SK-N-SH treated with all-trans-retinoic acid at 6 μM for 48 hours (cell line): ENCODE measurements around the gene EVX1.

Experiments
- BACH2 ChIP-seq: fragments of 250-450 bp; sonication (Bioruptor Pico); IDR thresholded peaks from 2 replicates; pipeline ENCODE4 v1.9.0; 2021; ENCODE audit warnings: mild to moderate bottlenecking, borderline replicate concordance
- CREB5 ChIP-seq: fragments of 250-450 bp; sonication (Bioruptor Pico); IDR thresholded peaks from 2 replicates; pipeline ENCODE4 v1.5.1; 2020; ENCODE audit warnings: low read depth, mild to moderate bottlenecking, moderate library complexity
- CSDC2 ChIP-seq: fragments of 250-450 bp; sonication (Bioruptor Pico); IDR thresholded peaks from 2 replicates; pipeline ENCODE4 v1.5.0; 2020; ENCODE audit warnings: mild to moderate bottlenecking, moderate library complexity
- ESRRG ChIP-seq: fragments of 250-450 bp; sonication (Bioruptor Pico); IDR thresholded peaks from 2 replicates; pipeline ENCODE4 v1.6.1; 2021; ENCODE audit warnings: mild to moderate bottlenecking
- GLIS3 ChIP-seq: fragments of 250-450 bp; sonication (Bioruptor Pico); IDR thresholded peaks from 2 replicates; pipeline ENCODE4 v1.5.0; 2020; ENCODE audit warnings: mild to moderate bottlenecking, moderate library complexity
- OSR1 ChIP-seq: fragments of 250-450 bp; sonication (Bioruptor Pico); IDR thresholded peaks from 2 replicates; pipeline ENCODE4 v1.8.0; 2022; ENCODE audit warnings: moderate library complexity, mild to moderate bottlenecking, inconsistent platforms
- PPARA ChIP-seq: fragments of 250-450 bp; sonication (Bioruptor Pico); IDR thresholded peaks from 2 replicates; pipeline ENCODE4 v1.5.0; 2020; ENCODE audit warnings: mild to moderate bottlenecking, borderline replicate concordance
- TOX ChIP-seq: fragments of 250-450 bp; sonication (Bioruptor Pico); IDR thresholded peaks from 2 replicates; pipeline ENCODE4 v1.8.0; 2021; ENCODE audit warnings: mild to moderate bottlenecking, moderate library complexity, borderline replicate concordance
- TSHZ2 ChIP-seq: fragments of 250-450 bp; sonication (Bioruptor Pico); IDR thresholded peaks from 2 replicates; pipeline ENCODE4 v1.5.0; 2020; ENCODE audit warnings: mild to moderate bottlenecking, moderate library complexity
- ZFP30 ChIP-seq: fragments of 450-650 bp; formaldehyde crosslinking; IDR thresholded peaks from 2 replicates; pipeline ENCODE4 v1.5.0; 2022; ENCODE audit warnings: mild to moderate bottlenecking, moderate library complexity
- ZNF8 ChIP-seq: fragments of 450-650 bp; formaldehyde crosslinking; IDR thresholded peaks from 2 replicates; pipeline ENCODE4 v1.5.0; 2020; ENCODE audit warnings: mild to moderate bottlenecking, moderate library complexity

- TF ChIP-seq TOX (CRISPR knock-in tag) (no peak), ZNF8 (no peak), ESRRG (no peak), GLIS3 (no peak), ZFP30 (CRISPR knock-in tag) (no peak), TSHZ2 (CRISPR knock-in tag) (no peak), OSR1 (no peak), BACH2 (CRISPR knock-in tag) (no peak), CSDC2 (CRISPR knock-in tag) (no peak), PPARA (CRISPR knock-in tag) (no peak), CREB5 (CRISPR knock-in tag) (no peak)
These were observed 3.1 kb upstream of the EVX1 start for GRCh38 chr7:27239387-27240014.
